ENCODE results near the gene ASIC4. TPM values are rescaled to one million over a fixed set of nuclear protein-coding genes. Genes with fewer than 3 reads are reported as not detected.

ASIC4 gene
- total and polyA plus RNA-seq, 9 of the 15 experiments (the other 6 are each of a cell fraction or from before 2014, with no cell fraction given), result 0.07 to 19.2 (median 4.8) TPM

DNA sequence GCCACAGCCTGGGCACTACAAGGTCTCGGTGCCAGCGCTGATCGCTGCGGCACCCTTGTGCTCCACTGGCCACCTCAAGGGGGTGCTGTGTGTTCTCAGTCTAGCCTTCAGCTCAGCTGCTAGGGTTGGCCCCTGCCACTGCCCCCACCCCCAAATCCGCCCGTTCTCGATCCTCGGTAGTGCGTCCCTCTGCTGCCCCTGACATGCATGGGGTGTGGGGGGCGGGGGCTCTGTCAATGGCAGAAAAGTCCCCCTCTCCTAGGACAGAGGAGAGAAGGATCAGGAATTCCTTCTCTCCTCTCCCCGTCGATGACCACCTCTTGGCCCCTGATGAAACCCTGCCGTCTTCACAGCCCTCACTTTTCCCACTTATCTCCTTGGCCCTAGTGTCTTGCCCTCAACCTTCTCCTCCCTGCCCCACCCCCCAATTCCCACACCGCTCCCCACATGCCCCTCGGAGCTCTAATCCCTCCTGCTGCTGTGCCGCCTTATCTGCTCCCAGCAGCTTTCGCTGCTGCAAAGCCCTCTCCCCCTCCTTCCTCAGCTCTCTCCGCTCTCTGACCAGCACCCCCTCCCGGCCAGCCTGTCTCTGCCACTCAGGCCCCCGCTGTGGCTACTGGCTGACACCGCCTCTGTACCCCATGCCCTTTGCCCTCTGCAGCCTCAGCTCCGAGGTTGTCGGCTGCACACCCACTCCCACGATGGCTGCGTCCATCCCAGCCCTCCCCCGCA lies 4.3 kb upstream of the ASIC4 start (continued):
- peak; percentile 88 for TF ChIP-seq HES1 (IDR thresholded peaks at IDR 0.05; ENCODE audit: low read depth)
- peak; percentile 41; the same call in 1 of the 2 replicates for TF ChIP-seq SMARCA5 (IDR thresholded peaks at IDR 0.05)
- no peak for TF ChIP-seq ZNF77 (CRISPR knock-in tag; IDR thresholded peaks at IDR 0.05)
- TF ChIP-seq RAD21 (CRISPR knock-in tag; conservative IDR thresholded peaks at IDR 0.05 in 1 of 2, IDR thresholded peaks at IDR 0.05 in 1 of 2), result peak; percentile 49 to 61
- TF ChIP-seq, protein P1, sequence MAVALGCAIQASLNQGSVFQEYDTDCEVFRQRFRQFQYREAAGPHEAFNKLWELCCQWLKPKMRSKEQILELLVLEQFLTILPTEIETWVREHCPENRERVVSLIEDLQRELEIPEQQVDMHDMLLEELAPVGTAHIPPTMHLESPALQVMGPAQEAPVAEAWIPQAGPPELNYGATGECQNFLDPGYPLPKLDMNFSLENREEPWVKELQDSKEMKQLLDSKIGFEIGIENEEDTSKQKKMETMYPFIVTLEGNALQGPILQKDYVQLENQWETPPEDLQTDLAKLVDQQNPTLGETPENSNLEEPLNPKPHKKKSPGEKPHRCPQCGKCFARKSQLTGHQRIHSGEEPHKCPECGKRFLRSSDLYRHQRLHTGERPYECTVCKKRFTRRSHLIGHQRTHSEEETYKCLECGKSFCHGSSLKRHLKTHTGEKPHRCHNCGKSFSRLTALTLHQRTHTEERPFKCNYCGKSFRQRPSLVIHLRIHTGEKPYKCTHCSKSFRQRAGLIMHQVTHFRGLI (CRISPR knock-in tag; IDR thresholded peaks at IDR 0.05), result no peak
- no peak for TF ChIP-seq ZNF316 (IDR thresholded peaks at IDR 0.05)
- TF ChIP-seq, protein P2, sequence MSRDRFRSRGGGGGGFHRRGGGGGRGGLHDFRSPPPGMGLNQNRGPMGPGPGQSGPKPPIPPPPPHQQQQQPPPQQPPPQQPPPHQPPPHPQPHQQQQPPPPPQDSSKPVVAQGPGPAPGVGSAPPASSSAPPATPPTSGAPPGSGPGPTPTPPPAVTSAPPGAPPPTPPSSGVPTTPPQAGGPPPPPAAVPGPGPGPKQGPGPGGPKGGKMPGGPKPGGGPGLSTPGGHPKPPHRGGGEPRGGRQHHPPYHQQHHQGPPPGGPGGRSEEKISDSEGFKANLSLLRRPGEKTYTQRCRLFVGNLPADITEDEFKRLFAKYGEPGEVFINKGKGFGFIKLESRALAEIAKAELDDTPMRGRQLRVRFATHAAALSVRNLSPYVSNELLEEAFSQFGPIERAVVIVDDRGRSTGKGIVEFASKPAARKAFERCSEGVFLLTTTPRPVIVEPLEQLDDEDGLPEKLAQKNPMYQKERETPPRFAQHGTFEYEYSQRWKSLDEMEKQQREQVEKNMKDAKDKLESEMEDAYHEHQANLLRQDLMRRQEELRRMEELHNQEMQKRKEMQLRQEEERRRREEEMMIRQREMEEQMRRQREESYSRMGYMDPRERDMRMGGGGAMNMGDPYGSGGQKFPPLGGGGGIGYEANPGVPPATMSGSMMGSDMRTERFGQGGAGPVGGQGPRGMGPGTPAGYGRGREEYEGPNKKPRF (IDR thresholded peaks at IDR 0.05; ENCODE audit: low read depth, low read length), result no peak
- peak; percentile 64; the same call in 1 of the 2 replicates for TF ChIP-seq NR2C2 (CRISPR knock-in tag; IDR thresholded peaks at IDR 0.05)
- TF ChIP-seq NR2C2 (tag; IDR thresholded peaks at IDR 0.05), result peak; percentile 90
- TF ChIP-seq, protein P3, sequence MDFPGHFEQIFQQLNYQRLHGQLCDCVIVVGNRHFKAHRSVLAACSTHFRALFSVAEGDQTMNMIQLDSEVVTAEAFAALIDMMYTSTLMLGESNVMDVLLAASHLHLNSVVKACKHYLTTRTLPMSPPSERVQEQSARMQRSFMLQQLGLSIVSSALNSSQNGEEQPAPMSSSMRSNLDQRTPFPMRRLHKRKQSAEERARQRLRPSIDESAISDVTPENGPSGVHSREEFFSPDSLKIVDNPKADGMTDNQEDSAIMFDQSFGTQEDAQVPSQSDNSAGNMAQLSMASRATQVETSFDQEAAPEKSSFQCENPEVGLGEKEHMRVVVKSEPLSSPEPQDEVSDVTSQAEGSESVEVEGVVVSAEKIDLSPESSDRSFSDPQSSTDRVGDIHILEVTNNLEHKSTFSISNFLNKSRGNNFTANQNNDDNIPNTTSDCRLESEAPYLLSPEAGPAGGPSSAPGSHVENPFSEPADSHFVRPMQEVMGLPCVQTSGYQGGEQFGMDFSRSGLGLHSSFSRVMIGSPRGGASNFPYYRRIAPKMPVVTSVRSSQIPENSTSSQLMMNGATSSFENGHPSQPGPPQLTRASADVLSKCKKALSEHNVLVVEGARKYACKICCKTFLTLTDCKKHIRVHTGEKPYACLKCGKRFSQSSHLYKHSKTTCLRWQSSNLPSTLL (IDR thresholded peaks at IDR 0.05), result no peak
- TF ChIP-seq ZNF695 (CRISPR knock-in tag; IDR thresholded peaks at IDR 0.05), result no peak
- TF ChIP-seq CC2D1A (IDR thresholded peaks at IDR 0.05), result peak; percentile 91; the same call in 1 of the 2 replicates
- TF ChIP-seq HEY1 (CRISPR knock-in tag; IDR thresholded peaks at IDR 0.05; ENCODE audit: borderline replicate concordance), result no peak
- TF ChIP-seq KAT2B (IDR thresholded peaks at IDR 0.05; ENCODE audit: low read depth, low read length), result no peak
- TF ChIP-seq CREB1 (IDR thresholded peaks at IDR 0.05), result peak; percentile 68
- TF ChIP-seq CREB1 (CRISPR knock-in tag; IDR thresholded peaks at IDR 0.05), result no peak
- TF ChIP-seq ESRRA (IDR thresholded peaks at IDR 0.05; ENCODE audit: borderline replicate concordance, low read depth), result peak; percentile 77; the same call in 1 of the 2 replicates
- TF ChIP-seq ZNF830 (CRISPR knock-in tag; IDR thresholded peaks at IDR 0.05), result no peak
- no peak for TF ChIP-seq SRSF1 (IDR thresholded peaks at IDR 0.05; ENCODE audit: low read depth, low read length)
- TF ChIP-seq HMGXB4 (CRISPR knock-in tag; IDR thresholded peaks at IDR 0.05), result no peak
- TF ChIP-seq MXI1 (IDR thresholded peaks at IDR 0.05; ENCODE audit: low read depth, low read length), result no peak

Data from K562 (cell line).